SK-N-SH (cell line): ENCODE measurements around the gene SDR39U1.

Source experiments
- POLR2AphosphoS5 ChIP-seq: IDR thresholded peaks from 2 replicates; pipeline ENCODE4 v1.6.1; 2012; ENCODE audit warnings: low read depth, low read length
- TF ChIP-seq, protein P1 (sequence below): fragments of 200-600 bp; sonication (generic); IDR thresholded peaks from 2 replicates; pipeline ENCODE4 v1.6.1; 2017; ENCODE audit warnings: antibody characterized with exemption, mild to moderate bottlenecking, moderate library complexity

DNA sequence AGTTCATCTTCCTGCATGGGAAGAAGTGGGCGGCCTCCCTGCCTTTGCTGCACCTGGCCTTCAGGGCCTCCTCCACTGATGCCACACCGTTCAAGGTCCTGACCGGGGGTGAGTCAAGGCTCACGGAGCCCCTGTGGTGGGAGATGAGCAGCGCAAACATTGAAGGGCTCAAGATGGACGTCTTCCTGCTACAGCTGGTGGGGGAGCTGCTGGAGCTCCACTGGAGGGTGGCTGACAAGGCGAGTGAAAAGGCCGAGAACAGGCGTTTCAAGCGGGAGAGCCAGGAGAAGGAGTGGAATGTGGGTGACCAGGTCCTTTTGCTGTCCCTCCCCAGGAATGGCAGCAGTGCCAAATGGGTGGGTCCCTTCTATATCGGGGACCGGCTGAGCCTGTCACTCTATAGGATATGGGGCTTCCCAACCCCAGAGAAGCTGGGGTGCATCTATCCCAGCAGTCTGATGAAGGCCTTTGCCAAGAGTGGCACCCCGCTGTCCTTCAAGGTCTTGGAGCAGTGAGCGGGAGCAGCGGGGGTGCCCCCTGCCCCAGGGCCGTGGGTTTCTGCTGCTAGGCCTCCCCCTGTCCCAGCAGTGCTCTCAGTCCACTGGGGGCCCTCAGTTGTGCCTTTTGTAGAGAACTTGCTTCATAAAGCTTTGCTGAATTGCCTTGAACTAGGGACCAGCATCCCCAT is 25.5 kb downstream of the SDR39U1 start:
- TF ChIP-seq, protein P1, sequence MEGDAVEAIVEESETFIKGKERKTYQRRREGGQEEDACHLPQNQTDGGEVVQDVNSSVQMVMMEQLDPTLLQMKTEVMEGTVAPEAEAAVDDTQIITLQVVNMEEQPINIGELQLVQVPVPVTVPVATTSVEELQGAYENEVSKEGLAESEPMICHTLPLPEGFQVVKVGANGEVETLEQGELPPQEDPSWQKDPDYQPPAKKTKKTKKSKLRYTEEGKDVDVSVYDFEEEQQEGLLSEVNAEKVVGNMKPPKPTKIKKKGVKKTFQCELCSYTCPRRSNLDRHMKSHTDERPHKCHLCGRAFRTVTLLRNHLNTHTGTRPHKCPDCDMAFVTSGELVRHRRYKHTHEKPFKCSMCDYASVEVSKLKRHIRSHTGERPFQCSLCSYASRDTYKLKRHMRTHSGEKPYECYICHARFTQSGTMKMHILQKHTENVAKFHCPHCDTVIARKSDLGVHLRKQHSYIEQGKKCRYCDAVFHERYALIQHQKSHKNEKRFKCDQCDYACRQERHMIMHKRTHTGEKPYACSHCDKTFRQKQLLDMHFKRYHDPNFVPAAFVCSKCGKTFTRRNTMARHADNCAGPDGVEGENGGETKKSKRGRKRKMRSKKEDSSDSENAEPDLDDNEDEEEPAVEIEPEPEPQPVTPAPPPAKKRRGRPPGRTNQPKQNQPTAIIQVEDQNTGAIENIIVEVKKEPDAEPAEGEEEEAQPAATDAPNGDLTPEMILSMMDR = no peak
- no peak for TF ChIP-seq POLR2AphosphoS5
